HG02588 (cell line): ENCODE data around the gene TUBA1B.

Experiments used
- ATAC-seq: cut with Tn5 transposase; IDR thresholded peaks from one replicate; pipeline ENCODE4 v1.9.1; 2021; ENCODE audit warnings: mild to moderate bottlenecking, moderate library complexity; ENCODE audit not compliant: unreplicated experiment

TUBA1B gene

DNA sequence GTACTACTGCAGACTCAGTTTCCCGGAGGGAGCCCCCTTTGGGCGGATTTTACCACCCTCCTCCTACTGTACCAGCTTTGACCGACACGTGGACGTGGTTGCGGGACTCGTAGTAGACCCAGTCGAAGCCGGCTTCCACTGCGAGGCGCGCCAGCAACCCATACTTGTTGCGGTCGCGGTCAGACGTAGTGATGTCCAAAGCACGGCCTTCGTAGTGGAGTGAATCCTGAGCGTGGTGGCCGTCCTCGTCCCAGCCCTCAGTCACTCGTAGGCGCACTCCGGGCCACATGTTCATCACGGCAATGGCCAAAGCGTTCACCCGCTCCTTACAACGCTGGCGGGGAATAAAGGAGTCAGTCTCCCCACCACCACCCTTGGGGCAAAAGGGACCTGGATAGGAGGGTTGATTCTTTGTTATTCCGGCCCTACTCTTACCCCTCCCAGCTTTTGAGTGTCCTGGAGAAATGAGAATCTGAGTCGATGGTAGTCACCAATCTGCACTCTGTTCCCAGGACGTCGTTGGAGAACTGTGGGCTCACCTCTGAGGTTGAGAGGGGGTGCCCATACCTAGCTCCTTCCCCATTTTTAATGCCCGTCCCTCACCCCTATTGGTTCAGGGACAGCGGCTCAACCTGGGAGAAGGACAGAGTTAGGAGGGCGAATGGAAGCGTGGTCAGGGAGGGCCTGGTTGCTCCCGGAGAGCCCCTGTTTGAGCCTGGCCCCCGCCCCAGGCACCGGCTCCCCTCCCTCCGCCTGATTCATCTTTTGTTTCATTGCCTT, 39.9 kb downstream of the TUBA1B start:
- no peak for ATAC-seq

DNA sequence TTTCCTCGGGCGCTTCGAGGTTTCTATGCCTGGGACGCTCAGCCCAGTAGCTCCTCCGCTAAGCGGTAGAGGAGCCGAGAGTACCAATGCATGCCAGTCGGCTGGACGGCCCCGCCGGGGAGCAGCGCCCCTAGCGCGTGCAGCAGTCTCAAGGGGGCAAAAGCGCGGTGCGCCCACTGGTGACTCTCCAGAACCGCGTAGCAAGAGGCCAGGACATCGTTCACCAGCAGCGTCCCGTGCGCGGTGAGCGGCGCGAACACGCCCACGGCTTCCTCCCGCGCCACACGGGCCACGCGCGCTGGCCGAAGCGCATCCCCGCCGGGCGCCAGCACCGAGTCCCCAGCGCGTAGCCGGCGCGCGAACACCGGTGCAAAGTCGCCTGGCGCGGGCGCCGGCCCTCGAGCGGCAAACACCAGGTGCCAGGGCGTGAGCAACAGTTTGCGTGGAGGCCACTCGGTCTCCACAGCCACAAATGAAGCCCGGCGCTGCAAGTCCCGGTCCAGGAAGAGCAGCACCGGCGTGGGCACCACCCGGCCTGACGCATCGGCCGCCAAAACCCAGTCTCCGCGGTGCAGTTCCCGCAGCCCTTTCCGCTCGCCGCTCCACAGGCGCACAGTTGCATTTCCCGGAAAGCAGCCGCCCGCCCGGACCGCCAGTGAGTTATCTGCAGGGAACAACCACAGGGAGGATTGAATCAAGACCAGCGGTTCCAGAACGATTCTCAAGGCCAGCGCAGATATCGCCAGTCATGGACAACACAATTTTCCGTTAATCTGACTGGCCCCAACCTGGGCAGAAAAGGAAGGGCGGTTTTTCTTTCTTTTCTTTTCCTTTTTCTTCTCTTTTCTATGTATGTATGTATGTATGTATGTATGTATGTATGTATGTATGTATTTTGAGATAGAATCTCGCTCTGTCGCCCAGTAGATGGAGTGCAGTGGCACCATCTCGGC, 41.1 kb downstream of the TUBA1B start:
- no peak for ATAC-seq

DNA sequence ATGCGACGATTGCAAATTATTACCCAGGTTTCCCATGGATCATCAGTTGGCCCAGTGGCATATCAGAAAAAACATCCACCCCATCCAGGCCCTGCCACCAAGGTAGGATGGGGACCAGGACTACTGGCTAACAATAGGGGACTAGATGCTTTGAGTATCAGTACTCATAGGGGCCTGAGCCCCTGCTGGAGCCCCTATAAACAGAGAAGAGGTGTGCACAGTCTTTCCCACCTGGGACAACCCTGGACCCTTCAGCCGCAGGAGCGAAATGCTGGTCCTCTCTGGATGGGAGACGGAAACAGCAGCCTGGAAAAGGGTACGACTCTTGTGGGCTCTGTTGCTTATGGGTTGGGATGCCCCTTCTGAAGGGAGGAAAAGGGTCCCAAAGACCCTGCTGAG, 42.3 kb downstream of the TUBA1B start:
- ATAC-seq = no peak

DNA sequence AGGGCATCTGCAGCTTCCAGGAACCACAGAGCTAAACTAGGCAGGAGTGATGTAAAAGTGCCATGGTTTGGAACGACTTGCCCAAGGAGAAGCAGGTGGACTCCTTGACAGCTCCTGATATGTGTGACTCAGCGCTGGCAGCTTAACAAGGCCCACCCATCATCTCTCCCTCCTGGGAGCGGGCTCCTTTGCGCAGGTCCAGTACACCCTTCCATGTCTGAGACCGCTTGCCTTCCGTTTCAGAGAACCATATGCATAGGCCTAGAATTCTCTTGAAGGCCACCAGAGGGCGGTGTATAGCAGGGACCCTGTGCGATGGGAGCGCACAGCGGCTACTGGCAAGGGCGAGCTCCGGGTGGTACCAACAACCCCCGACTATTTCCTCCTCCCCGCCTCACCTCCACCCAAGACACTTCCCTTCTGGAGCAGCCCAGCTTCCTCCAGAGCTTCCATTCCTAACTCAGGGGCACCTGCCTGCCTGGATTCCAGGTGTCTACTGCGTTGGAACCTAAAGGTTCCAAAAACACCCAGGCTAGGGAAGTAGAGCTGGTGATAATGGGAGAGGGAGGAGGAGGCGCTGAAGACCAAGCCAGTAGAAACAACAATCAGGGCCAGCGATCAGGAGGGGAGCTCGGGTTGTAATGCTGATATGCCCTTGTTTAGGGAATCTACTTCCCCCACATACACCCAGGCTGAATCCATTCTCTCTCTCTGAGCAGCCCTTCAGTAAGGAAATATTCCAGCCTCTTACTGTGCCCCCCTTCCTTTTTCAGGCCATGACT, 42.9 kb downstream of the TUBA1B start:
- peak; percentile 75 for ATAC-seq

GRCh38 chr12:49086116-49086515, 45.1 kb downstream of the TUBA1B start:
- no peak for ATAC-seq

- ATAC-seq = no peak
These were observed 46.8 kb downstream of the TUBA1B start for GRCh38 chr12:49084438-49084837.

DNA sequence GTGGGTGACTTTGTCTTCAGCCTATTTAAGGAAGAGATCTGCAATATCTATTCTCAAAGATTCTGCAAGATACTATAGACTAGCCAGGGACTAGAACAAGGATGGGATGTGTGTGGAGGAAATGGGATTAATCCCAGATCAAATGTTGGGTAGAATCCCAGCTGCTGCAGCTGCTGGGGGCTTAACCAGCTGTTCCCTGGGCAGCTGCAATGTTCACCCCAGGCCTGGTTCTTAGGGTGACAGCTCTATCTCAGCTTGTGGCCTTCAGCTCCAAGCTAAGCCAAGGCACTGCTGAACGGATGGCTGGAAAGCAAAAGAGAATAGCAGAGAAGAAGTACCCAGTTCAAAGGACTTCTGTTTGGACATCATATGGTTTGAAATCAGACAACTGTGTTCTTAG, 51.4 kb downstream of the TUBA1B start:
- no peak for ATAC-seq
